Activated naive CD4-positive, alpha-beta T cell treated with anti-CD3 and anti-CD28 coated beads, Interleukin-2, amount 50 U/mL, for 24 hours (primary cell): ENCODE data around the gene ADI1.
"Not testable (repeated sequence)": the region's sequence is repeated elsewhere in the genome, so short reads cannot be mapped to it uniquely, and the experiment has no call there.

Experiments
- H3K27ac Mint-ChIP-seq: one replicate; pipeline ENCODE4 v1.8.0; 2021; ENCODE audit warnings: mild to moderate bottlenecking, mixed read lengths
- H3K27me3 Mint-ChIP-seq: one replicate; pipeline ENCODE4 v1.8.0; 2021; ENCODE audit warnings: mixed read lengths
- H3K36me3 Mint-ChIP-seq: one replicate; pipeline ENCODE4 v1.8.0; 2021; ENCODE audit warnings: mixed read lengths
- H3K4me1 Mint-ChIP-seq: one replicate; pipeline ENCODE4 v1.8.0; 2021; ENCODE audit warnings: mixed read lengths
- H3K4me3 Mint-ChIP-seq: one replicate; pipeline ENCODE4 v1.8.0; 2021; ENCODE audit warnings: mild to moderate bottlenecking, mixed read lengths
- H3K9me3 Mint-ChIP-seq: one replicate; pipeline ENCODE4 v1.8.0; 2021; ENCODE audit warnings: mixed read lengths

The ADI1 gene

GRCh38 chr2:3515438-3515837, 3.9 kb downstream of the ADI1 start:
- H3K27ac Mint-ChIP-seq, result peak overlapping the region; percentile 14
- peaks cover 51% of the 10 kb centered on the region for H3K4me1 Mint-ChIP-seq
- H3K9me3 Mint-ChIP-seq, H3K27me3 Mint-ChIP-seq, H3K4me3 Mint-ChIP-seq: not testable (repeated sequence)
- peaks cover 40% of the 10 kb centered on the region for H3K36me3 Mint-ChIP-seq

- peaks cover 10% of the 10 kb centered on the region for H3K9me3 Mint-ChIP-seq
- peak overlapping the region; percentile 4 for H3K27ac Mint-ChIP-seq
- H3K4me1 Mint-ChIP-seq, result peaks cover 48% of the 10 kb centered on the region
- no peaks in the 10 kb centered on the region for H3K27me3 Mint-ChIP-seq
- peaks cover 51% of the 10 kb centered on the region for H3K36me3 Mint-ChIP-seq
- no peak overlapping the region for H3K4me3 Mint-ChIP-seq
These were observed 6.1 kb downstream of the ADI1 start for GRCh38 chr2:3513026-3513810.

GRCh38 chr2:3512086-3512485, 7.2 kb downstream of the ADI1 start:
- H3K27me3 Mint-ChIP-seq, result no peaks in the 10 kb centered on the region
- no peak overlapping the region for H3K4me3 Mint-ChIP-seq
- no peak overlapping the region for H3K27ac Mint-ChIP-seq
- peaks cover 10% of the 10 kb centered on the region for H3K9me3 Mint-ChIP-seq
- H3K36me3 Mint-ChIP-seq, result peaks cover 60% of the 10 kb centered on the region
- peaks cover 45% of the 10 kb centered on the region for H3K4me1 Mint-ChIP-seq

- H3K27ac Mint-ChIP-seq, result peak overlapping the region; percentile 24
- H3K4me1 Mint-ChIP-seq, result peaks cover 27% of the 10 kb centered on the region
- peaks cover 31% of the 10 kb centered on the region for H3K36me3 Mint-ChIP-seq
- no peak overlapping the region for H3K4me3 Mint-ChIP-seq
- H3K9me3 Mint-ChIP-seq, result no peaks in the 10 kb centered on the region
- H3K27me3 Mint-ChIP-seq, result no peaks in the 10 kb centered on the region
These were observed 13.6 kb downstream of the ADI1 start for GRCh38 chr2:3505771-3506170.

- H3K4me1 Mint-ChIP-seq, result peaks cover 25% of the 10 kb centered on the region
- H3K4me3 Mint-ChIP-seq, result no peak overlapping the region
- no peak overlapping the region for H3K27ac Mint-ChIP-seq
- H3K27me3 Mint-ChIP-seq, result no peaks in the 10 kb centered on the region
- peaks cover 28% of the 10 kb centered on the region for H3K36me3 Mint-ChIP-seq
- H3K9me3 Mint-ChIP-seq, result no peaks in the 10 kb centered on the region
These were observed 14.6 kb downstream of the ADI1 start for GRCh38 chr2:3504741-3505140.

GRCh38 chr2:3503483-3503882, 15.8 kb downstream of the ADI1 start:
- Mint-ChIP-seq H3K27ac (no peak overlapping the region), H3K27me3 (no peaks in the 10 kb centered on the region), H3K4me1 (peaks cover 24% of the 10 kb centered on the region), H3K36me3 (peaks cover 24% of the 10 kb centered on the region), H3K9me3 (no peaks in the 10 kb centered on the region), H3K4me3 (no peak overlapping the region)

- no peak overlapping the region for H3K27ac Mint-ChIP-seq
- peaks cover 24% of the 10 kb centered on the region for H3K36me3 Mint-ChIP-seq
- H3K4me3 Mint-ChIP-seq, result no peak overlapping the region
- H3K4me1 Mint-ChIP-seq, result peaks cover 21% of the 10 kb centered on the region
- H3K9me3 Mint-ChIP-seq, result no peaks in the 10 kb centered on the region
- no peaks in the 10 kb centered on the region for H3K27me3 Mint-ChIP-seq
These were observed 16.3 kb downstream of the ADI1 start for GRCh38 chr2:3503046-3503445.

- H3K4me1 Mint-ChIP-seq, result peaks cover 5% of the 10 kb centered on the region
- H3K9me3 Mint-ChIP-seq, result no peaks in the 10 kb centered on the region
- no peaks in the 10 kb centered on the region for H3K27me3 Mint-ChIP-seq
- H3K27ac Mint-ChIP-seq, result no peak overlapping the region
- H3K36me3 Mint-ChIP-seq, result peaks cover 18% of the 10 kb centered on the region
- no peak overlapping the region for H3K4me3 Mint-ChIP-seq
These were observed 18.9 kb downstream of the ADI1 start for GRCh38 chr2:3500326-3500899.

GRCh38 chr2:3498783-3499394, 20.4 kb downstream of the ADI1 start:
- Mint-ChIP-seq H3K36me3 (peaks cover 16% of the 10 kb centered on the region), H3K27me3 (no peaks in the 10 kb centered on the region), H3K4me1 (no peaks in the 10 kb centered on the region), H3K27ac (no peak overlapping the region), H3K9me3 (no peaks in the 10 kb centered on the region), H3K4me3 (no peak overlapping the region)

- H3K4me3 Mint-ChIP-seq, result not testable (repeated sequence)
- H3K36me3 Mint-ChIP-seq, result peaks cover 16% of the 10 kb centered on the region
These were observed 22.6 kb downstream of the ADI1 start for GRCh38 chr2:3496708-3497080.

GRCh38 chr2:3494984-3495666, 24.2 kb downstream of the ADI1 start:
- Mint-ChIP-seq H3K9me3 (no peaks in the 10 kb centered on the region), H3K36me3 (peaks cover 13% of the 10 kb centered on the region), H3K27me3 (no peaks in the 10 kb centered on the region), H3K27ac (no peak overlapping the region), H3K4me1 (no peaks in the 10 kb centered on the region), H3K4me3 (no peak overlapping the region)

More at GRCh38 chr2:3496708-3497080, 22.6 kb downstream of the ADI1 start:
- not testable (repeated sequence) for H3K9me3 Mint-ChIP-seq, H3K27ac Mint-ChIP-seq, H3K4me1 Mint-ChIP-seq, H3K27me3 Mint-ChIP-seq

- Mint-ChIP-seq H3K27me3 (no peaks in the 10 kb centered on the region), H3K36me3 (peaks cover 12% of the 10 kb centered on the region), H3K4me3 (no peak overlapping the region), H3K27ac (no peak overlapping the region), H3K9me3 (no peaks in the 10 kb centered on the region), H3K4me1 (peaks cover 3% of the 10 kb centered on the region)
These were observed 25.7 kb downstream of the ADI1 start for GRCh38 chr2:3493615-3494007.

- Mint-ChIP-seq H3K36me3 (peaks cover 8% of the 10 kb centered on the region), H3K27me3 (no peaks in the 10 kb centered on the region), H3K4me3 (no peak overlapping the region), H3K9me3 (no peaks in the 10 kb centered on the region), H3K27ac (no peak overlapping the region), H3K4me1 (peaks cover 3% of the 10 kb centered on the region)
These were observed 26.2 kb downstream of the ADI1 start for GRCh38 chr2:3492951-3493614.

GRCh38 chr2:3492475-3492787, 26.9 kb downstream of the ADI1 start:
- not testable (repeated sequence) for H3K4me3 Mint-ChIP-seq, H3K4me1 Mint-ChIP-seq, H3K27me3 Mint-ChIP-seq, H3K27ac Mint-ChIP-seq, H3K36me3 Mint-ChIP-seq, H3K9me3 Mint-ChIP-seq

GRCh38 chr2:3491716-3492474, 27.4 kb downstream of the ADI1 start:
- Mint-ChIP-seq H3K4me1 (peaks cover 3% of the 10 kb centered on the region), H3K27ac (no peak overlapping the region), H3K27me3 (no peaks in the 10 kb centered on the region), H3K4me3 (no peak overlapping the region), H3K36me3 (peaks cover 7% of the 10 kb centered on the region), H3K9me3 (no peaks in the 10 kb centered on the region)
